GDM1 (cell line): ENCODE measurements around the gene UBA1.

Experiments used
- DNase-seq: peaks from one replicate; lab custom pipeline; 2025; lab: John Stamatoyannopoulos, UW

UBA1 gene

GRCh38 chrX:47212381-47213293 is 19.0 kb downstream of the UBA1 start:
- DNase-seq, result no peak

DNA sequence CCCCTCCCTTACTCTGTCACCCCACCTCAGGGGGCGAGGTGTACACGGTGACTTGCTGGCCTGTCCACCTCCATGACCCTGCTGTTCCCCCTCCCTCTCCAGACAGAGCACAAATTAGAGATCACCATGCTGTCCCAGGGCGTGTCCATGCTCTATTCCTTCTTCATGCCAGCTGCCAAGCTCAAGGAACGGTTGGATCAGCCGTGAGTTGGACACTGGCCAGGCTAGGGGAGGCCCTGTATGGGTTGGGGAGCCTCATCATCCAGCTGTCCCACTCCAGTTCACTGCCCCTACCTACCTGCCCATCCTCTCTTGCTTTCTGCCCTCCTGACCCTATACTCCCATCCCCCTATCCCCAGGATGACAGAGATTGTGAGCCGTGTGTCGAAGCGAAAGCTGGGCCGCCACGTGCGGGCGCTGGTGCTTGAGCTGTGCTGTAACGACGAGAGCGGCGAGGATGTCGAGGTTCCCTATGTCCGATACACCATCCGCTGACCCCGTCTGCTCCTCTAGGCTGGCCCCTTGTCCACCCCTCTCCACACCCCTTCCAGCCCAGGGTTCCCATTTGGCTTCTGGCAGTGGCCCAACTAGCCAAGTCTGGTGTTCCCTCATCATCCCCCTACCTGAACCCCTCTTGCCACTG is 20.9 kb downstream of the UBA1 start:
- DNase-seq, result no peak

DNA sequence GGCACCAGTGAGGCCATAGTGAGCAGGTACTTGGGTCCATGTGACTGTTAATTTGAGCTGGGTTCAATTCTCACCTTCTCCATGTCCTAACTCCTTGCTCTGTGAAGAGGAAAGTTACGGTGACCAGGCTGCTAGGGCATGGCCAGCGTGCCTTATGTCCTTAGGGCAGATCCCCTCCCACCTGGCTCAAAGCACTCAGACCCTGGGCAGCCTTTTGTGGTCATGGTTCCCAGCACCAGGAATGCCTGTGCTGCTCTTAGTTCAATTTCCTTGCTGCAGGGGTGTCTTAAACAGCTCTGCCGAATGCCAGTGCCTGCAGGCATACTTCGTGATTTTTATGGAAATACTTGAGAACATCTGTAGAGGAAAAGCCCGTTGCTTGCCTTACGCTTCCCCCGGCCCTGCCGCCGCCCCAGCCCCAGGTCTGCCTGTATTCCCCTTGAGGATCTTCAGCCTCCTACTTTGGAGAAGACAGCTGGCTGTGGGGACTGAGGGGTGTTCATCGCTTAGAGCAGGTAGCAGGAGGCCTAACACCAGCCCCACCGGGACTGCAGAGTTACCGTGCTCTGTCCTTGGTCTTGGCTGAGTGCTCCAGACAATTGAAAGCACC is 21.8 kb downstream of the UBA1 start:
- DNase-seq, result no peak

DNA sequence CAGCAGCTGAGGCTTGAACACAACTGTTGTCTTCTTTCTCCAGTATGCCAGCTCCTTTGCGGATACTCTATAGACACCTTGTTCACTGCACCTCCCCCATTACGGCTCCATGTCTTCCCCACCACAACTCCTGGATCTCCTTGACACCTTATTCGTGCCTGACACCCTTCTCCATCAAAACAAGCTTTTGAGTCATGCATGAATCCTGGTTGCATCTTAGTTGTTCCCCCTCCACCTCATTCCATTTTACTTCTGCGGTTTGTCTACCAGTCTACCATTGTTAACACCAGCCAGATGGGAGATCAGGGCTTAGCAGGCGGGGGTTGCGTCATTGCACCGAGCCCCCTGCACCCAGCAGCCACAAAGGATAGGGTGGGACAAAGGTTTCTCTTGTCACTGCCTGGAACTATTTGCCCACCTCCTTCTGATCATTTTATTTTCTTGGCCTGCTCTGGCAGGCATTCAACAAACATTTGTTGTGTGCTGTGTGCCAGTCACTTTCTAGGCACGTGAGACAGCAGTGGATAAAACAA is 22.8 kb downstream of the UBA1 start:
- no peak for DNase-seq

DNA sequence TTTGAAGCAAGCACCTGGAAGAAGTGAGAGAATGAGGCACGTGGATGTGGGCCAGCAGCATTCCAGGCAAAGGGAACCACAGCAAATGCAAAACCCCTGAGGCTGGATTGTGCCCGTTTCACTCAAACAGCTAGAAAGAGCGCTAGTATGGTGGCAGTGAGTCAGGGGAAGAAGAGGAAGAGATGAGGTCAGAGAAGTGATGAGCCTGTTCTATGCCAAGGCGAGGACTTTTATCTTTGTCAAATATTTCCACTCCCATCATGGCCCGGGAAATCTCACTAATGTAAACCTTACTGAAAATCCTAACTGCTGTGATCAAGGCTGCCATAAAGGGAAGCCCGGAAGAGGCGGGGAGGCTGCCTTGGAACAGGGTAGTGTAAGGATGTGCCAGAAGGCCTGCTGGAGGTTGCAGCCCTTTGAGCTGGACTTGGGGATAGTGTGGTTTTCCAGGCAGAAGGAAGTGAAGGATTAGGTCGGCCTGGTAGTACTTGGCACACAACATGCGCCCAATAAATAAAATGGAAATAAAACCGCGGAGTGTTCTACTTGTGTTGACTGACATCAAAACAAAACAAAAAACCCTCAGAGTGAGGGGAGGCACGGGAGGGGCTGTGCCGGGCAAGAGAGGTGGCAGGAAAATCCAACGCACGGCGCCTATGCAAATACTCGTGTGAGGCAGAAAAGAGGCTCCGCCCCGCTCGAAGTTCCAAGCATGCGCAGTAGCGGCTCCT is 23.7 kb downstream of the UBA1 start:
- no peak for DNase-seq

DNA sequence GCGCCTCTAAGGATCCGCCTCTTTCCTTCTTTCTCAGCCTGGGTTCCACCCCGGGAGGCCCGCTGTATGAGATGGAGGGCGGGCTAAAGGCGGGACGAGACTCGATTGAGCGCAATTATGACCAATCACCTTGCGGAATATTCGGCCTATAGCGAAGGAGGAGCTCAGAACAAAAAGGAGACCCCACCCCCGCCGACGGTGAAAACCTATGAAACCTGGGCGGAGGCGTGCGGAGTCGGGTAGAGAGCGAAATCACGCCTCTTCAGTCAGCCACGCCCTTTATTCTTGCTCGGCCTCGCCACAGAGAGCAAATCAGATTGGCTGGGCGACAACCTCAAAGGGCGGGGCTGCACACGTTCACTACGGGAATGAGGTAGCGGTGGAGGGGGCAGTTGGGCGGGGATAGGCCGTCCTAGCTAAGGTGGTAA is 24.2 kb downstream of the UBA1 start:
- peak; percentile 99 for DNase-seq

GRCh38 chrX:47218280-47218919 is 24.8 kb downstream of the UBA1 start, which contains the start of gene CDK16:
Gene CDK16, plus strand, starts transcription at chrX:47218681. Its CDS starts 4,877 bp downstream, at chrX:47223558.
- peak; percentile 78 for DNase-seq

- no peak for DNase-seq
These were observed 25.5 kb downstream of the UBA1 start for GRCh38 chrX:47218920-47219815.

DNA sequence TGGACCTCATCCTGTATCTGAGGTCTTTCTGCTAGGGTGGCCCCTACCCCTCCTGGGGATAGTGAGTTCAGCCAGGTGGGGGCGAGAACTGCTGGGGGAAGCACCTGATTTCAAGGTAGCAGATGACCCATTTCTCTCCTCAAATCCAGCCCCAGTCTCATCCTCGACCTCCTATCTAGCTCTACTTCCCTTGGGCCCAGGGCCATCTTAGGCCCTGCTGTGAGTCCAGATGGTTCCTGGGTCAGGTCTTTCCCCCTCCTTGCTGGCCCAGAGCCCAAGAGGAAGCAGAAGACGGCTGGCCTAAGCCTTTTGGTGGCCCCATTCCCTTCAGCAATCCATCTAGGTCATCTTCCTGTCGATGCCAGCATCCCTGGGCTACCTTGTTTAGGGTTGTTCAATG is 28.1 kb downstream of the UBA1 start:
- no peak for DNase-seq

GRCh38 chrX:47222751-47223350 is 29.2 kb downstream of the UBA1 start:
- no peak for DNase-seq

- DNase-seq, result no peak
These were observed 30.0 kb downstream of the UBA1 start for GRCh38 chrX:47223476-47224250.

GRCh38 chrX:47224266-47224895 is 30.8 kb downstream of the UBA1 start:
- no peak for DNase-seq

GRCh38 chrX:47224896-47225290 is 31.3 kb downstream of the UBA1 start:
- no peak for DNase-seq

- no peak for DNase-seq
These were observed 32.4 kb downstream of the UBA1 start for GRCh38 chrX:47226071-47226470.

DNA sequence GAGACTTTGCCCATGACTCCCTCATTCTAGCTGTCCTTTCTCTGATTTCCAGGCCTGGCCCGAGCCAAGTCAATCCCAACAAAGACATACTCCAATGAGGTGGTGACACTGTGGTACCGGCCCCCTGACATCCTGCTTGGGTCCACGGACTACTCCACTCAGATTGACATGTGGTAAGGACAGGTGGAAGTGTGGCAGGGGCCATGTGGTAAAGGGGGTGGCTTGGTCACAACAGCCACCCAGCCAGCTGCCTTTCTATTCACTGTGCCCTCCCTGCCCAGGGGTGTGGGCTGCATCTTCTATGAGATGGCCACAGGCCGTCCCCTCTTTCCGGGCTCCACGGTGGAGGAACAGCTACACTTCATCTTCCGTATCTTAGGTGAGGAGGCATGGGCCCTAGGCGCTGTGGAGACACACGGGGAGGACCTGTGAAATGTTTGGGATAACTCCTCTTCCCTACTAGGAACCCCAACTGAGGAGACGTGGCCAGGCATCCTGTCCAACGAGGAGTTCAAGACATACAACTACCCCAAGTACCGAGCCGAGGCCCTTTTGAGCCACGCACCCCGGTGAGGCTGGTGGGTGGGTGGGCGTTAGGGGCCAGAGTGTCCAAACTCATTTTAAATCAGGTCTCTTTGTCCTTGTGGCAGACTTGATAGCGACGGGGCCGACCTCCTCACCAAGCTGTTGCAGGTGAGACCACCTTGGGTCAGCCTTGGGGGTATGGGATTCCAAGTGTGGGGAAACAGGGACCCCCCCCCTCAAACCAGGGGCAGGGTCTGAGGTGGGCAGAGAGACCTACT is 33.1 kb downstream of the UBA1 start:
- no peak for DNase-seq

DNA sequence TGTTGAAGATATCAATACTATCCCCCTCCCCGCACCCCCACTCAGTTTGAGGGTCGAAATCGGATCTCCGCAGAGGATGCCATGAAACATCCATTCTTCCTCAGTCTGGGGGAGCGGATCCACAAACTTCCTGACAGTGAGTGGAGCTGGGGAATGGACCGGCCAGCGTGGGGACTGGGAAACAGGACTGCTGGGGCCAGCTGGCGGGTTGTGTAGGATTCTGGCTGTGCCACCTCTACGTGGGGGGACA is 33.6 kb downstream of the UBA1 start:
- no peak for DNase-seq

- DNase-seq, result no peak
These were observed 35.1 kb downstream of the UBA1 start for GRCh38 chrX:47228550-47229270.
